Measurements from ENCODE around the gene ZNF644.
"Not testable (repeated sequence)": the region's sequence is repeated elsewhere in the genome, so short reads cannot be mapped to it uniquely, and the experiment has no call there.

ZNF644 gene

GRCh38 chr1:90945287-90945686 lies 76.5 kb downstream of the ZNF644 start:
- Histone ChIP-seq H3K36me3 (ENCODE audit: low read depth) (peaks cover 37% of the 10 kb centered on the region), H3K27me3 (ENCODE audit: insufficient read depth, poor library complexity, severe bottlenecking) (no peaks in the 10 kb centered on the region), H3K27ac (ENCODE audit: poor library complexity, severe bottlenecking) (no peak overlapping the region), H3K4me1 (ENCODE audit: insufficient read depth, poor library complexity, severe bottlenecking) (no peaks in the 10 kb centered on the region), H3K4me3 (ENCODE audit: severe bottlenecking) (no peak overlapping the region), H3K9me3 (ENCODE audit: severe bottlenecking) (no peaks in the 10 kb centered on the region)
- ATAC-seq (ENCODE audit: low read depth) = no peak
- TF ChIP-seq CTCF (IDR thresholded peaks at IDR 0.05; ENCODE audit: poor library complexity, severe bottlenecking) = no peak
- DNase-seq (ENCODE audit: low spot score) = no peak

GRCh38 chr1:90943966-90944365 lies 77.9 kb downstream of the ZNF644 start:
- H3K4me3 ChIP-seq (ENCODE audit: severe bottlenecking) = no peak overlapping the region
- no peak for ATAC-seq (ENCODE audit: low read depth)

DNA sequence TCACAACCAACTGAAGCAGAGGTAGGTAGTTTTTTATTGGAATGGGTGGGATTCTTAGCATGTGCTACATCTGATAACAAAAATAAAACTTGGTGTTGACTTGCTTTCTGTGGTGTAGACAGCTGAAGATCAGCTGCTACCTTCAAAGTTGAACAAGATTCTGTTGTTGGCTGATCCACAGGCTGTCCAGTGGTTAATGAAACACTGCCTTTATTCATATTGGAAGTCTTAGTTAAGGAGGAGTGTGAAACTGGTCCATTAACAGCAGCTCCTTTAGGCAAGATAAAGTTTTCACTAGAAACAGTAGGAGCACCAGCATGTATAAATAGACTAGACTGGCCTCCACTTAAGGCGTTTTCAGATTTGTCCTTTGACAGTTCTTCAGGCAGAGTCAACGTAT lies 81.1 kb downstream of the ZNF644 start:
- H3K4me3 ChIP-seq (ENCODE audit: severe bottlenecking) = no peak overlapping the region
- ATAC-seq (ENCODE audit: low read depth) (no peak), DNase-seq (ENCODE audit: low spot score) (no peak)
- no peak for TF ChIP-seq CTCF (IDR thresholded peaks at IDR 0.05; ENCODE audit: poor library complexity, severe bottlenecking)
- H3K9me3 ChIP-seq (ENCODE audit: severe bottlenecking) = no peaks in the 10 kb centered on the region
- H3K36me3 ChIP-seq (ENCODE audit: low read depth) = peaks cover 72% of the 10 kb centered on the region
- H3K27me3 ChIP-seq (ENCODE audit: insufficient read depth, poor library complexity, severe bottlenecking) = no peaks in the 10 kb centered on the region
- H3K27ac ChIP-seq (ENCODE audit: poor library complexity, severe bottlenecking) = no peak overlapping the region
- no peaks in the 10 kb centered on the region for H3K4me1 ChIP-seq (ENCODE audit: insufficient read depth, poor library complexity, severe bottlenecking)

More at GRCh38 chr1:90943966-90944365, 77.9 kb downstream of the ZNF644 start:
- Histone ChIP-seq H3K9me3 (ENCODE audit: severe bottlenecking) (no peaks in the 10 kb centered on the region), H3K27me3 (ENCODE audit: insufficient read depth, poor library complexity, severe bottlenecking) (no peaks in the 10 kb centered on the region), H3K4me1 (ENCODE audit: insufficient read depth, poor library complexity, severe bottlenecking) (no peaks in the 10 kb centered on the region), H3K36me3 (ENCODE audit: low read depth) (peaks cover 46% of the 10 kb centered on the region), H3K27ac (ENCODE audit: poor library complexity, severe bottlenecking) (no peak overlapping the region)
- TF ChIP-seq CTCF (IDR thresholded peaks at IDR 0.05; ENCODE audit: poor library complexity, severe bottlenecking) = no peak
- no peak for DNase-seq (ENCODE audit: low spot score)

DNA sequence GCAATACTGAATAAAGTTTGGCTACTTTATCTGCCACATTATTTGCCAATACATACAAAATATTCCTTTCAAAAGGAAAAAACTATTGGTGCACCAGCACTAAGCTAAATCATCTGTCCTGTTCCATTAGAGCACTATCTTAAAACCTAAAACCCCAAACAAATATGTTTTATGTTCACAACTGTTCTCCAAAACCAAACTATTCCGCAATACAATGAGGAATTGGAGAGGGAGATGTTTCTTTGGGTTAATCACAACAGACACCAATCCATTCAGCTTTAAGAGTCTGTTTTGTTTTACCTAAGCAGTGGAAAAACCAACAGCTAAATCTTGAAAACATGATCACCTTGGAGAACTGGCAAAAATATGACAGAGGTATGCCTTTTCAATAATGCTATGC lies 85.1 kb downstream of the ZNF644 start:
- H3K36me3 ChIP-seq (ENCODE audit: low read depth) = peaks cover 77% of the 10 kb centered on the region
- no peak for ATAC-seq (ENCODE audit: low read depth)
- H3K9me3 ChIP-seq (ENCODE audit: severe bottlenecking) = no peaks in the 10 kb centered on the region
- no peak for DNase-seq (ENCODE audit: low spot score)
- no peaks in the 10 kb centered on the region for H3K4me1 ChIP-seq (ENCODE audit: insufficient read depth, poor library complexity, severe bottlenecking)
- H3K27ac ChIP-seq (ENCODE audit: poor library complexity, severe bottlenecking) = no peak overlapping the region
- no peaks in the 10 kb centered on the region for H3K27me3 ChIP-seq (ENCODE audit: insufficient read depth, poor library complexity, severe bottlenecking)
- TF ChIP-seq CTCF (IDR thresholded peaks at IDR 0.05; ENCODE audit: poor library complexity, severe bottlenecking) = no peak
- no peak overlapping the region for H3K4me3 ChIP-seq (ENCODE audit: severe bottlenecking)

DNA sequence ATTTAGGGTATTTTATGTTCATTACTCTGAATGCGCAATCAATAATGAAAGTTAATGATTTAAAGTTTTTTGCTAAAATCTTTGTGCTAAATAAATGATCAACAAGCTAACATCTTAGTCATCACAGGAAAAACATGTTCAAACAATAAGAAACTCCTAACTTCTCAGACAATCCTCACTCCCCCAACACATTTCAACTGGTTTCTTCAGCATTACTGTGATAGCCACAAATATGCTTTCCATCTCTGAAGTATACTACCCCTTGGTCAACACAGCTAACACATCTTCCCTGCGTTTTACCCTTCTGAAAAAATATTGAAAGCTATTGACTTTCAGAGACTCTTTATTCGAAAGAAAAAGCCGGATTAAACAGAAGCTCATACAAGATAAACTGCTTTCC lies 85.8 kb downstream of the ZNF644 start:
- H3K27me3 ChIP-seq (ENCODE audit: insufficient read depth, poor library complexity, severe bottlenecking) = no peaks in the 10 kb centered on the region
- H3K27ac ChIP-seq (ENCODE audit: poor library complexity, severe bottlenecking) = no peak overlapping the region
- no peak overlapping the region for H3K4me3 ChIP-seq (ENCODE audit: severe bottlenecking)
- H3K4me1 ChIP-seq (ENCODE audit: insufficient read depth, poor library complexity, severe bottlenecking) = no peaks in the 10 kb centered on the region
- no peak for ATAC-seq (ENCODE audit: low read depth)
- H3K9me3 ChIP-seq (ENCODE audit: severe bottlenecking) = no peaks in the 10 kb centered on the region
- peaks cover 71% of the 10 kb centered on the region for H3K36me3 ChIP-seq (ENCODE audit: low read depth)
- no peak for TF ChIP-seq CTCF (IDR thresholded peaks at IDR 0.05; ENCODE audit: poor library complexity, severe bottlenecking)
- no peak for DNase-seq (ENCODE audit: low spot score)

- H3K4me1 ChIP-seq (ENCODE audit: insufficient read depth, poor library complexity, severe bottlenecking); H3K36me3 ChIP-seq (ENCODE audit: low read depth); H3K4me3 ChIP-seq (ENCODE audit: severe bottlenecking); H3K9me3 ChIP-seq (ENCODE audit: severe bottlenecking); ATAC-seq (ENCODE audit: low read depth); H3K27ac ChIP-seq (ENCODE audit: poor library complexity, severe bottlenecking); H3K27me3 ChIP-seq (ENCODE audit: insufficient read depth, poor library complexity, severe bottlenecking); DNase-seq (ENCODE audit: low spot score): not testable (repeated sequence)
Measured at GRCh38 chr1:90928231-90928630, 93.6 kb downstream of the ZNF644 start.

- not testable (repeated sequence) for H3K9me3 ChIP-seq (ENCODE audit: severe bottlenecking)
Measured at GRCh38 chr1:90927674-90928073, 94.2 kb downstream of the ZNF644 start.

More at GRCh38 chr1:90927674-90928073, 94.2 kb downstream of the ZNF644 start:
- not testable (repeated sequence) for H3K4me3 ChIP-seq (ENCODE audit: severe bottlenecking); H3K36me3 ChIP-seq (ENCODE audit: low read depth); ATAC-seq (ENCODE audit: low read depth); H3K4me1 ChIP-seq (ENCODE audit: insufficient read depth, poor library complexity, severe bottlenecking); H3K27ac ChIP-seq (ENCODE audit: poor library complexity, severe bottlenecking); DNase-seq (ENCODE audit: low spot score); H3K27me3 ChIP-seq (ENCODE audit: insufficient read depth, poor library complexity, severe bottlenecking)

Measured in RWPE2 (cell line).